Endodermal cell (in vitro differentiated cells): ENCODE measurements around the gene TRPV3. TPM values are rescaled to one million over a fixed set of nuclear protein-coding genes. Genes with fewer than 3 reads are reported as not detected.

Experiments used
- DNase-seq: peaks from one replicate; pipeline ENCODE4 v3.0.0-alpha.2; 2017
- H3K27ac ChIP-seq: 2 replicates; pipeline ENCODE4 v1.5.1; 2013; ENCODE audit warnings: mild to moderate bottlenecking, low read depth, low read length, moderate library complexity
- H3K27me3 ChIP-seq: 2 replicates; pipeline ENCODE4 v1.6.1; 2013; ENCODE audit warnings: mild to moderate bottlenecking, low read length, moderate library complexity; ENCODE audit not compliant: insufficient read depth, control insufficient read depth, poor library complexity, severe bottlenecking
- H3K36me3 ChIP-seq: 2 replicates; pipeline ENCODE4 v1.7.0; 2013; ENCODE audit warnings: mild to moderate bottlenecking, low read length, moderate library complexity; ENCODE audit not compliant: control insufficient read depth, insufficient read depth
- H3K4me1 ChIP-seq: one replicate; pipeline ENCODE4 v1.7.0; 2013; ENCODE audit warnings: low read length; ENCODE audit not compliant: control insufficient read depth, insufficient read depth
- H3K4me3 ChIP-seq: 2 replicates; pipeline ENCODE4 v1.5.1; 2013; ENCODE audit warnings: mild to moderate bottlenecking, low read length, moderate library complexity
- H3K9ac ChIP-seq: 2 replicates; pipeline ENCODE4 v1.6.1; 2013; ENCODE audit warnings: mild to moderate bottlenecking, low read length, moderate library complexity; ENCODE audit not compliant: poor library complexity, severe bottlenecking; ENCODE audit errors: extremely low read depth
- H3K9me3 ChIP-seq: 2 replicates; pipeline ENCODE4 v1.6.1; 2013; ENCODE audit warnings: mild to moderate bottlenecking, low read length, moderate library complexity; ENCODE audit not compliant: control insufficient read depth
- H3K27ac Mint-ChIP-seq: 2 replicates; pipeline ENCODE4 v1.8.0; 2020; ENCODE audit warnings: mixed read lengths
- H3K27me3 Mint-ChIP-seq: 2 replicates; pipeline ENCODE4 v1.8.0; 2021; ENCODE audit warnings: mild to moderate bottlenecking, mixed read lengths; ENCODE audit not compliant: insufficient read depth
- H3K36me3 Mint-ChIP-seq: 2 replicates; pipeline ENCODE4 v1.8.0; 2020; ENCODE audit warnings: low read depth, mixed read lengths
- H3K4me1 Mint-ChIP-seq: 2 replicates; pipeline ENCODE4 v1.8.0; 2020; ENCODE audit warnings: mixed read lengths
- H3K4me3 Mint-ChIP-seq: 2 replicates; pipeline ENCODE4 v1.8.0; 2020; ENCODE audit warnings: mild to moderate bottlenecking, moderate library complexity, mixed read lengths
- H3K9me3 Mint-ChIP-seq: 2 replicates; pipeline ENCODE4 v1.8.0; 2020; ENCODE audit warnings: mild to moderate bottlenecking, mixed read lengths
- CTCF ChIP-seq: fragments of 200-600 bp; sonication (generic); conservative IDR thresholded peaks from 2 replicates; pipeline ENCODE4 v1.5.0; 2021; ENCODE audit warnings: antibody characterized with exemption, mild to moderate bottlenecking
- WGBS, 2 experiments: methylation state at CpG; one replicate each; pipeline versions ENCODE4 v1.1.5 to v1.1.7; 2013; ENCODE audit warnings: missing lambda C conversion rate in 2 of 2, mixed read lengths in 1 of 2; ENCODE audit not compliant: insufficient coverage in 1 of 2, insufficient read length in 1 of 2; 5-methylcytosine and 5-hydroxymethylcytosine counted together
- total RNA-seq, 2 donors: library from RNA; stranded (reverse); fragmentation: NEBNext Ultra II Directional in 1 of 2; extraction: Animal tissue kit (Norgen Biotek cat#: 25700) in 1 of 2; gene quantifications; 2 replicates in 1 of 2; 3 replicates in 1 of 2; pipeline ENCODE4 v1.2.1, GENCODE V29; 2021

TRPV3 gene
- total RNA-seq, 2 donors from 2014 or later, result 6.2 to 11.3 TPM

- H3K36me3 ChIP-seq, result no peaks in the 10 kb centered on the region
- no peak overlapping the region for H3K4me3 ChIP-seq
- H3K27me3 Mint-ChIP-seq, result no peaks in the 10 kb centered on the region
- peaks cover 8% of the 10 kb centered on the region for H3K4me1 Mint-ChIP-seq
- H3K27me3 ChIP-seq, result no peaks in the 10 kb centered on the region
- WGBS, 2 experiments, result 91% methylated on average over 1 of the region's 3 CpGs; no CpG with 5 or more reads in 1 of the 2 experiments
- no peak for DNase-seq
- H3K36me3 Mint-ChIP-seq, result no peaks in the 10 kb centered on the region
- H3K4me1 ChIP-seq, result no peaks in the 10 kb centered on the region
- H3K27ac Mint-ChIP-seq, result no peak overlapping the region
- no peak overlapping the region for H3K27ac ChIP-seq
- no peak for TF ChIP-seq CTCF
- H3K9ac ChIP-seq, result no peak overlapping the region
- no peak overlapping the region for H3K4me3 Mint-ChIP-seq
- no peaks in the 10 kb centered on the region for H3K9me3 ChIP-seq
- H3K9me3 Mint-ChIP-seq, result no peaks in the 10 kb centered on the region
These were observed 74.8 kb downstream of the TRPV3 start for GRCh38 chr17:3482852-3483251.

DNA sequence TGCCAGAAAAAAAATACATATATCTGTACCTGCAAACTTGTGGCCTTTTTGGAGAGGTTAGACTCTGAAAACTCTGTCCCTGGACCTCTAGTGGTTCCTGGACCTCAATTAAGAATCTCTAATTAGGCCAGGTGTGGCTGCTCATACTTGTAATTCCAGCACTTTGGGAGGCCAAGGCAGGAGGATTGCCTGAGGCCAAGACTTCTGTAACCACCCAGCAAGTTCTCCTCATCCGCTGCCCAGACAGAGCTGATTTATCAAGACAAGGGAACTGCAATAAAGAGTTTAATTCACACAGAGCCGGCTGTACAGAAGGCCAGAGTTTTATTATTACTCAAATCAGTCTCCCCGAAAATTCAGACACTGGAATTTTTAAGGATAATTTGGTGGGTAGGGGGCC, 77.6 kb downstream of the TRPV3 start:
- Histone ChIP-seq H3K9ac (no peak overlapping the region), H3K27ac (no peak overlapping the region), H3K9me3 (no peaks in the 10 kb centered on the region), H3K36me3 (no peaks in the 10 kb centered on the region), H3K4me3 (no peak overlapping the region), H3K27me3 (no peaks in the 10 kb centered on the region), H3K4me1 (no peaks in the 10 kb centered on the region)
- 76 to 97% methylated on average over 2 to 3 of the region's 3 CpGs for WGBS, 2 experiments
- DNase-seq, result no peak
- Mint-ChIP-seq H3K36me3 (no peaks in the 10 kb centered on the region), H3K4me3 (no peak overlapping the region), H3K27ac (no peak overlapping the region), H3K4me1 (peaks cover 5% of the 10 kb centered on the region), H3K9me3 (no peaks in the 10 kb centered on the region), H3K27me3 (no peaks in the 10 kb centered on the region)
- no peak for TF ChIP-seq CTCF

DNA sequence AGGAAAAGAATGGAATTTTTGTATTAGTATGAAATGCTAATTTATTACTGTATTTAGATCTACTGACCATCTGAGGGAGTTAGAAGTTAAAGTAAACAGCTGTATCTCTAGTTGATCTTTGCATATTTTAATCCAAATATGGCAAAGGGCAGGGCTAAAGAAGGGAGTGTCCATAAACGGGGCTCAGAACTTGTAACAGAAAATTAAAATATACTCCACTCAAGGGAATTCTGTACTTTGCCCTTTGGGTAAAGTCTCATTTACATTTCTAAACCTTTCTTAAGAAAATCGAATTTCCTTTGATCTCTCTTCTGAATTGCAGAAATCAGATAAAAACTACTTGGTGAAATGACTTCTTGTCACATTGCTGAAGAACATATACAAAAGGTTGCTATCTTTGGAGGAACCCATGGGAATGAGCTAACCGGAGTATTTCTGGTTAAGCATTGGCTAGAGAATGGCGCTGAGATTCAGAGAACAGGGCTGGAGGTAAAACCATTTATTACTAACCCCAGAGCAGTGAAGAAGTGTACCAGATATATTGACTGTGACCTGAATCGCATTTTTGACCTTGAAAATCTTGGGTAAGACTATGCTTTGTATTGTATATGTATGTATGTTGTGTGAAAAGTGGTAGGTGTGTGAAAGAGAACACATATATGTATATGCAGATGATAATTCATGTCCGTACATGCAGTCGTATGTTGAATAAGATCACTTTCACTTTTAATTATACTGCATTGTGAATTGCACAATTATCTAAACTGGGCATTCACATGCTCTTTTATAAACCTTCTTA, 81.6 kb downstream of the TRPV3 start, which contains the start of gene ASPA:
Gene ASPA, plus strand, starts transcription at position 186 of the 799 bp plus-strand sequence. Its CDS starts 163 bp downstream, at position 349.
- H3K9ac ChIP-seq, result no peak within 1 kb of the TSS
- 84 to 90% methylated on average over 7 of the region's 7 CpGs for whole genome bisulfite sequencing, 2 experiments
- H3K27ac Mint-ChIP-seq, result no peak within 1 kb of the TSS

More for the DNA sequence above, 81.6 kb downstream of the TRPV3 start, which contains the start of gene ASPA:
- no peak within 1 kb of the TSS for H3K27ac ChIP-seq
- no peaks in the 10 kb centered on the region for H3K9me3 Mint-ChIP-seq
- H3K36me3 ChIP-seq, result no peaks in the 10 kb centered on the region
- no peak within 1 kb of the TSS for H3K4me3 ChIP-seq
- no peaks in the 10 kb centered on the region for H3K4me1 ChIP-seq
- no peaks in the 10 kb centered on the region for H3K4me1 Mint-ChIP-seq
- H3K36me3 Mint-ChIP-seq, result no peaks in the 10 kb centered on the region
- H3K27me3 Mint-ChIP-seq, result no peaks in the 10 kb centered on the region
- H3K27me3 ChIP-seq, result no peaks in the 10 kb centered on the region
- DNase-seq, result no peak
- no peak within 1 kb of the TSS for H3K4me3 Mint-ChIP-seq
- no peaks in the 10 kb centered on the region for H3K9me3 ChIP-seq
- no peak for TF ChIP-seq CTCF
